HepG2 (cell line): ENCODE measurements around the gene RUNX3. TPM values are rescaled to one million over a fixed set of nuclear protein-coding genes. Genes with fewer than 3 reads are reported as not detected.

Source experiments
- ATF1 ChIP-seq: IDR thresholded peaks from 2 replicates; pipeline ENCODE4 v1.6.1; 2016; ENCODE audit warnings: mild to moderate bottlenecking, control low read depth
- BORCS8-MEF2B ChIP-seq: sonication (generic); formaldehyde crosslinking; IDR thresholded peaks from 2 replicates; pipeline ENCODE4 v1.8.0; 2022; ENCODE audit warnings: mild to moderate bottlenecking, missing genetic modification reagents
- BRCA1 ChIP-seq: sonication (generic); formaldehyde crosslinking; IDR thresholded peaks from 2 replicates; pipeline ENCODE4 v1.4.0; 2020; ENCODE audit warnings: missing genetic modification reagents
- CBX5 ChIP-seq: sonication (generic); formaldehyde crosslinking; IDR thresholded peaks from 2 replicates; pipeline ENCODE4 v1.4.0; 2020; ENCODE audit warnings: missing genetic modification reagents, borderline replicate concordance
- DMAP1 ChIP-seq: IDR thresholded peaks from 2 replicates; pipeline ENCODE4 v1.6.1; 2016
- FOXA3 ChIP-seq: IDR thresholded peaks from 2 replicates; pipeline ENCODE4 v1.6.1; 2016; ENCODE audit warnings: missing genetic modification reagents, missing compliant biosample characterization
- MEF2D ChIP-seq: sonication (generic); formaldehyde crosslinking; IDR thresholded peaks from 2 replicates; pipeline ENCODE4 v1.5.1; 2020; ENCODE audit warnings: mild to moderate bottlenecking, missing genetic modification reagents
- NFIB ChIP-seq: sonication (generic); formaldehyde crosslinking; IDR thresholded peaks from 2 replicates; pipeline ENCODE4 v1.9.0; 2021; ENCODE audit warnings: missing genetic modification reagents, mild to moderate bottlenecking, borderline replicate concordance
- ONECUT2 ChIP-seq: sonication (generic); formaldehyde crosslinking; IDR thresholded peaks from 2 replicates; pipeline ENCODE4 v1.4.0; 2020; ENCODE audit warnings: missing genetic modification reagents
- PAWR ChIP-seq: sonication (generic); formaldehyde crosslinking; IDR thresholded peaks from 2 replicates; pipeline ENCODE4 v1.4.0; 2020; ENCODE audit warnings: missing genetic modification reagents, mild to moderate bottlenecking, borderline replicate concordance
- PCBP1 ChIP-seq: fragments of 200-400 bp; formaldehyde crosslinking; IDR thresholded peaks from 2 replicates; pipeline ENCODE4 v1.6.1; 2017; ENCODE audit warnings: mild to moderate bottlenecking, low read depth, low read length, borderline replicate concordance
- POGZ ChIP-seq: sonication (generic); formaldehyde crosslinking; IDR thresholded peaks from 2 replicates; pipeline ENCODE4 v1.4.0; 2020; ENCODE audit warnings: mild to moderate bottlenecking, missing genetic modification reagents
- POLR2A ChIP-seq, 2 experiments: IDR thresholded peaks; 2 replicates each; pipeline ENCODE4 v1.6.1; 2011; ENCODE audit warnings: low read depth in 2 of 2, low read length in 2 of 2, mild to moderate bottlenecking in 1 of 2, moderate library complexity in 1 of 2; ENCODE audit not compliant: insufficient read depth in 1 of 2
- RBM22 ChIP-seq: fragments of 200-400 bp; formaldehyde crosslinking; optimal IDR thresholded peaks from 2 replicates; pipeline ENCODE3; 2017; ENCODE audit warnings: mild to moderate bottlenecking, low read length, moderate library complexity
- REPIN1 ChIP-seq: sonication (generic); formaldehyde crosslinking; IDR thresholded peaks from 2 replicates; pipeline ENCODE4 v1.8.0; 2022; ENCODE audit warnings: missing genetic modification reagents, low read depth, mild to moderate bottlenecking, borderline replicate concordance
- RFX3 ChIP-seq: IDR thresholded peaks from 2 replicates; pipeline ENCODE4 v1.6.1; 2016; ENCODE audit warnings: missing biosample characterization, missing genetic modification reagents
- SIN3A ChIP-seq: IDR thresholded peaks from 2 replicates; pipeline ENCODE4 v1.6.1; 2011; ENCODE audit warnings: low read depth, mild to moderate bottlenecking, control low read depth, low read length, borderline replicate concordance
- YY1 ChIP-seq: IDR thresholded peaks from 2 replicates; pipeline ENCODE4 v1.6.1; 2011; ENCODE audit warnings: low read length, low read depth, moderate library complexity, mild to moderate bottlenecking; ENCODE audit not compliant: insufficient read depth, insufficient replicate concordance
- ZNF333 ChIP-seq: sonication (generic); formaldehyde crosslinking; IDR thresholded peaks from 2 replicates; pipeline ENCODE4 v1.4.0; 2020; ENCODE audit warnings: mild to moderate bottlenecking, missing genetic modification reagents, borderline replicate concordance
- ZNF670 ChIP-seq: sonication (generic); formaldehyde crosslinking; IDR thresholded peaks from 2 replicates; pipeline ENCODE4 v1.8.0; 2022; ENCODE audit warnings: mild to moderate bottlenecking, missing genetic modification reagents, borderline replicate concordance
- ZNF747 ChIP-seq: sonication (generic); formaldehyde crosslinking; IDR thresholded peaks from 2 replicates; pipeline ENCODE4 v1.8.1; 2023; ENCODE audit warnings: missing genetic modification reagents, mild to moderate bottlenecking, borderline replicate concordance
- ZNF775 ChIP-seq: sonication (generic); formaldehyde crosslinking; IDR thresholded peaks from 2 replicates; pipeline ENCODE4 v1.4.0; 2020; ENCODE audit warnings: missing genetic modification reagents, mild to moderate bottlenecking, moderate library complexity, borderline replicate concordance
- ZNF839 ChIP-seq: sonication (generic); formaldehyde crosslinking; IDR thresholded peaks from 2 replicates; pipeline ENCODE4 v1.4.0; 2020; ENCODE audit warnings: missing genetic modification reagents, mild to moderate bottlenecking, borderline replicate concordance
- polyA plus RNA-seq, 8 experiments: library from polyadenylated mRNA; depleted of rRNA in 3 of 8; stranded (reverse) in 7 of 8; unstranded in 1 of 8; fragments of >200 nt; fragmentation: Illumina TruSeq in 4 of 8; extraction: Trizol in 4 of 8; gene quantifications; 2 replicates each; pipeline versions ENCODE4 v1.2.1 to v1.2.3, GENCODE V29; 2011 to 2016; ENCODE audit warnings: low read depth in 4 of 8, missing spikeins in 1 of 8, mixed read lengths in 1 of 8; ENCODE audit not compliant: insufficient read depth in 1 of 8
- total RNA-seq, 5 experiments: library from RNA; depleted of rRNA; stranded (reverse); fragments of >200 nt; fragmentation: Illumina TruSeq; extraction: Trizol; gene quantifications; 2 replicates each; pipeline ENCODE4 v1.2.3, GENCODE V29; 2016; ENCODE audit warnings: low read depth in 1 of 5
- TF ChIP-seq, protein P1 (sequence below): sonication (generic); formaldehyde crosslinking; IDR thresholded peaks from 2 replicates; pipeline ENCODE4 v1.5.0; 2020; ENCODE audit warnings: missing genetic modification reagents
- TF ChIP-seq, protein P2 (sequence below): sonication (generic); formaldehyde crosslinking; IDR thresholded peaks from 2 replicates; pipeline ENCODE4 v1.8.1; 2023; ENCODE audit warnings: mild to moderate bottlenecking, inconsistent platforms, moderate library complexity, missing genetic modification reagents, borderline replicate concordance
- TF ChIP-seq, protein P3 (sequence below): sonication (generic); IDR thresholded peaks from 2 replicates; pipeline ENCODE4 v1.6.1; 2016; ENCODE audit warnings: low read depth, borderline replicate concordance

The RUNX3 gene
- total and polyA plus RNA-seq, 2 of the 13 experiments (the other 11 are each of a cell fraction or from before 2014, with no cell fraction given): 0.04 to 0.22 TPM

DNA sequence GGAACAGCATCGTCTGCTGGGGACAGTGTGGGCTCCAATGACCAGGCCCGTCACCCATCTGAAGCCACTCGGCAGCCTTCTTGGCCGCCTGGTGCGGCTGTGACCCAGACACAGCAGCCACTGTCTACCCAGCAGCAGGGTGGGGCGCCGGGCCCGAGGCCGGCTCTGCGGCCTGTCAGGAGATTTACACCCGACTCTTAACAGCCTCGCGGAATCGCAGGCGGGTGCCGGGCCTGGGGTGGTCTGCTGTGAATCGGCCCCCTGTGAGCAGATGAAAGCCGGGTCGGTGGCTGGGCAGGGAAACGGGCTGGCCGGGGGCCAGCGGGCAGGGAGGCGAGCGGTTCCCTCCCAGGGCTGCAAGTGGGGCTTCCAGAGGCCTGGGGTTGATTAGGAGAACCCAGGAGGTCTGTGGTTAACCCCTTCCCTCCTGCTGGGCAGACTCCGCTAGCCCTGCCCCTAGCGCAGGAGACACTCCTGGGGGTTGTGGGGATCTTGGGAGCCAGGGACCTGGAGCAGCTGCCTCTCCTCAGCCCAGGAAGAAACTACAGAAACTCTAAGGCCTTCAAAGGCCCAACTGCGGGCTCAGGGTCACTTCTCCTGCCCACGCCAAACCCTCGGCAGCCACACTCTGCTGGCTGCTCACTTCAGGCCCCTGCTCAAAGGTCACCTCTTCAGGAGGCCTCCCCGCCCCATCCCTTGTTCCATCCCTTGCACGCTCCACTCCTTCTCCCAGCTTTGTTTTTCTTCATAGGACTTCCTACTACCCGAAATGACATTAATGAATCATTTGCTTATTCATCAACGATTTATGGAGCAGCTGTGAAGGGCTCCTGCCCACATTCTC, 15.6 kb downstream of the RUNX3 start (continued):
- no peak; the same call in 1 of the 2 replicates for TF ChIP-seq CBX5 (CRISPR knock-in tag)
- TF ChIP-seq MEF2D (CRISPR knock-in tag): no peak
- TF ChIP-seq ZNF747 (CRISPR knock-in tag): no peak
- no peak for TF ChIP-seq BORCS8-MEF2B (CRISPR knock-in tag)
- no peak for TF ChIP-seq PAWR (CRISPR knock-in tag)
- TF ChIP-seq RFX3 (CRISPR knock-in tag): no peak
- no peak for TF ChIP-seq ZNF670 (CRISPR knock-in tag)
- TF ChIP-seq RBM22: no peak
- 0 out of 2 replicates have a peak, but pooled peaks have one; percentile 20 for TF ChIP-seq POGZ
- TF ChIP-seq, protein P1, sequence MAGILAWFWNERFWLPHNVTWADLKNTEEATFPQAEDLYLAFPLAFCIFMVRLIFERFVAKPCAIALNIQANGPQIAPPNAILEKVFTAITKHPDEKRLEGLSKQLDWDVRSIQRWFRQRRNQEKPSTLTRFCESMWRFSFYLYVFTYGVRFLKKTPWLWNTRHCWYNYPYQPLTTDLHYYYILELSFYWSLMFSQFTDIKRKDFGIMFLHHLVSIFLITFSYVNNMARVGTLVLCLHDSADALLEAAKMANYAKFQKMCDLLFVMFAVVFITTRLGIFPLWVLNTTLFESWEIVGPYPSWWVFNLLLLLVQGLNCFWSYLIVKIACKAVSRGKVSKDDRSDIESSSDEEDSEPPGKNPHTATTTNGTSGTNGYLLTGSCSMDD: no peak
- TF ChIP-seq, protein P2, sequence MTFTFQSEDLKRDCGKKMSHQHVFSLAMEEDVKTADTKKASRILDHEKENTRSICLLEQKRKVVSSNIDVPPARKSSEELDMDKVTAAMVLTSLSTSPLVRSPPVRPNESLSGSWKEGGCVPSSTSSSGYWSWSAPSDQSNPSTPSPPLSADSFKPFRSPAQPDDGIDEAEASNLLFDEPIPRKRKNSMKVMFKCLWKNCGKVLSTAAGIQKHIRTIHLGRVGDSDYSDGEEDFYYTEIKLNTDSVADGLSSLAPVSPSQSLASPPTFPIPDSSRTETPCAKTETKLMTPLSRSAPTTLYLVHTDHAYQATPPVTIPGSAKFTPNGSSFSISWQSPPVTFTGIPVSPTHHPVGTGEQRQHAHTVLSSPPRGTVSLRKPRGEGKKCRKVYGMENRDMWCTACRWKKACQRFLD (CRISPR knock-in tag): no peak
- TF ChIP-seq BRCA1 (CRISPR knock-in tag): no peak
- no peak for TF ChIP-seq DMAP1
- TF ChIP-seq PCBP1: no peak
- TF ChIP-seq ZNF333 (CRISPR knock-in tag): no peak
- no peak for TF ChIP-seq ATF1
- TF ChIP-seq FOXA3 (CRISPR knock-in tag): no peak
- no peak for TF ChIP-seq ZNF839 (CRISPR knock-in tag)
- TF ChIP-seq YY1: no peak
- TF ChIP-seq NFIB (CRISPR knock-in tag): no peak
- TF ChIP-seq, protein P3, sequence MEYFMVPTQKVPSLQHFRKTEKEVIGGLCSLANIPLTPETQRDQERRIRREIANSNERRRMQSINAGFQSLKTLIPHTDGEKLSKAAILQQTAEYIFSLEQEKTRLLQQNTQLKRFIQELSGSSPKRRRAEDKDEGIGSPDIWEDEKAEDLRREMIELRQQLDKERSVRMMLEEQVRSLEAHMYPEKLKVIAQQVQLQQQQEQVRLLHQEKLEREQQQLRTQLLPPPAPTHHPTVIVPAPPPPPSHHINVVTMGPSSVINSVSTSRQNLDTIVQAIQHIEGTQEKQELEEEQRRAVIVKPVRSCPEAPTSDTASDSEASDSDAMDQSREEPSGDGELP: no peak
- no peak for TF ChIP-seq ONECUT2 (CRISPR knock-in tag)
- TF ChIP-seq REPIN1 (CRISPR knock-in tag): no peak
- TF ChIP-seq ZNF775 (CRISPR knock-in tag): no peak; the same call in 1 of the 2 replicates
- no peak for TF ChIP-seq SIN3A
- peak in 1 of 2 experiments; percentile 33; a peak in 1 of 4 replicates for TF ChIP-seq POLR2A (IDR thresholded peaks at IDR 0.05; ENCODE audit: insufficient read depth in 1 of 2, low read depth in 2 of 2, low read length in 2 of 2)
